ENCODE measurements around the gene SEC22A.

SEC22A gene

DNA sequence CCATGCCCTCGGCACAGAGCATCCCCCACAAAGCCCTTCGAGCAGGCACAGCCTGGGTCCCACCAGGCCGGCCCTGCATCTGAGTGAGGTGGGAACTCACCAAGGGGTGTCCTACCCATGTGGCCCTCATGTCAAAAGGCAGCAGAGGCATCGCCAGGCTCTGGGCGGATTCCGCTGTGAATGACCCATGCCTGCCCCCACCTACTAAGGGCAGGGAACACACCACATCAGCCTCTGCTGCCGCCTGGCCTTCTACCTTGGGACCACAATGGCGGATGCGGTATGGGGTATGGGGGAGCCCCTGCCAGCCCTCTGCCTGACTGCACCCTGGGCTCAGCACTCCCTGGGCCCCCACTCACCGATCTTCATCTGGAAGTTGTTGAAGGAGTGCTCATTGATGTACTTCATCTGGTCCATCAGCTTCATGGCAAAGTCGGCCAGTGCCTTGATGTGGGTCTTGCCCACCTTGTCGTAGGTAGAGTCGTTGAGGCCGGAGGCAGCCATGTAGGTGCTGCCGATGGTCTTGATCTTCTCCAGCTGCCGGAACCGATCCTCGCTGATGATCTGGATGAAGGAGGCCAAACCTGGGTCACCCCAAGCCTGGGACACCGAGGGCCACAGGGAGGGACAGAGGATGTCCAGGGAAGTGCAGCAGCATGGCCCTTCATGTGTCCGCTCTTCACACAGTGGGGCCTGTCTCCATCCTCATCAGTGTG is 87.8 kb downstream of the SEC22A start:
- DNase-seq (ENCODE audit: low spot score), result no peak

DNA sequence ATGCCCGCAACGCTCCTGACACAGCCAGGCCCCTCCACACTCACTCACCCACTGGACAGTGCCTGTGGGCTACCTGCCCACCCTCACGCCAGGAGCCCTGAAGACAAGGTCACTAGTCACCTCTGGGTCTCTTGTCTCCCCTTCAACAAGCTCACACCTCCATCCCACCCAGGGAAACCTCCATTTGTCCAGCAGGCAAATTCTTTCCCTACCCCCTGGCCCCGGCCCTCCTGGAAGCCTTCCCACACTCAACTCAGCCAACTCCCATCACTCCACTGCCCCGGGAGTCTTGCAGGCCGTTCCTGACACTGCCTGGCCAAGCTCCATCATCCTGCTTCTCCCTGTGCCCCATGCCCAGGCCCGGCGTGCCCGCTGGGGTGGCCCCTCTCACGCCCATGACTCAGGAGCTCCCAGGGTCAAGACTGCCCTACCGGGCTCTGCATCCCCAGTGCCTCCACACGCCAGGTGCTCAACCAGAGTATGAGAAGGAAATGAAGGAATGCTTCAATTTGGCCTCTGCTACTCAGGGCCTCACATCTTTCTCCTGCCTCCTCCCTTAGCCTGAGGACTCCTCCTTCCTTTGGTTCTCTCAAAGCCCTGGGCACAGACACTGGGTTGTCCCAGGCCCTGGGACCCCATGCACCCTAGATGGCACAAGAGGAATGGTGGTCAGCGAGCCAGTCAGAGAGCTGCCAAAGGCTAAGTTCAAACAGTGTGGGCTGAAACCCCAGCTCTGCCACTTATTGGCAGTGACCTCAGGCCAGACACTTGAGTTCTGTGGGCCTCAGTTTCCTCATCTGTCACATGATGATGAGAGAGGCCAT is 88.6 kb downstream of the SEC22A start:
- DNase-seq (ENCODE audit: low spot score), result no peak

DNA sequence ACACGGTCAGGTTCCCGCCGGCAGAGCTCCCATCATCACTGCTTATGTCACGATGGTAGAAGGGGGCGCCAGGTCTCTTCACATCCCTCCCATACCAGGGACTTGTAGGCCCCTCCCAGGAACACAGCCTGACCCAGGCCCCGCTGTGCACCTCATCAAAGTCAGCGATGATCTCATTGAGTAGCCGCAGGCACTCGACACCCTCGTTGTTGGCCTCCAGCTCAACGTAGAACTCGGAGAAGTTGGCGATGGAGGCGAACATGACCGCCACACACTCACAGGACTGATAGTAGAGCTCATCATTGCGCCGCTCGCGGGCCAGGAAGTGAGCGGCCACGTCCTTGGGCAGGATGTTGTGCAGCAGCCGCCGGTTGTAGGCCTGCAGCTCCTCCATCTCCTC is 89.2 kb downstream of the SEC22A start:
- no peak for DNase-seq (ENCODE audit: low spot score)

DNA sequence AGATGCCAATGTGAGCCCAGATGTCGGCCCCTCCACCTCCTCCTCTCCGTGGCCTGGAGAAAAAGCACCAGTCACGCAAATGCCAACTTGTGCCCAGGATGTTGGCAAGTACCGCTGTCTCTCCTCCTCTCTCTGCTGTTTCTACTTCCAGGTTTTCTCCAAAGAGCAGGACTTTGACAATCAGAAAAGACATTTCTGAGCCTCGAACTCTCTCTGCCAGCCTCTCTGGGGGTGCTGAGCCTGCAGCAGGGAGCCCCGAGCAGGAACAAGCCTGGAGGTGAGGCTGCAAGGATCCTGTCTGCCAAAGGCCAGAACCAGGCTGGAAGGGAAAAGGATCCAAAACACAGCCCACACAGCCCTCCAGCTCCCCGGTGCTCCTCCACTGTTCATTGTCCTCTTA is 89.7 kb downstream of the SEC22A start:
- no peak for DNase-seq (ENCODE audit: low spot score)

DNA sequence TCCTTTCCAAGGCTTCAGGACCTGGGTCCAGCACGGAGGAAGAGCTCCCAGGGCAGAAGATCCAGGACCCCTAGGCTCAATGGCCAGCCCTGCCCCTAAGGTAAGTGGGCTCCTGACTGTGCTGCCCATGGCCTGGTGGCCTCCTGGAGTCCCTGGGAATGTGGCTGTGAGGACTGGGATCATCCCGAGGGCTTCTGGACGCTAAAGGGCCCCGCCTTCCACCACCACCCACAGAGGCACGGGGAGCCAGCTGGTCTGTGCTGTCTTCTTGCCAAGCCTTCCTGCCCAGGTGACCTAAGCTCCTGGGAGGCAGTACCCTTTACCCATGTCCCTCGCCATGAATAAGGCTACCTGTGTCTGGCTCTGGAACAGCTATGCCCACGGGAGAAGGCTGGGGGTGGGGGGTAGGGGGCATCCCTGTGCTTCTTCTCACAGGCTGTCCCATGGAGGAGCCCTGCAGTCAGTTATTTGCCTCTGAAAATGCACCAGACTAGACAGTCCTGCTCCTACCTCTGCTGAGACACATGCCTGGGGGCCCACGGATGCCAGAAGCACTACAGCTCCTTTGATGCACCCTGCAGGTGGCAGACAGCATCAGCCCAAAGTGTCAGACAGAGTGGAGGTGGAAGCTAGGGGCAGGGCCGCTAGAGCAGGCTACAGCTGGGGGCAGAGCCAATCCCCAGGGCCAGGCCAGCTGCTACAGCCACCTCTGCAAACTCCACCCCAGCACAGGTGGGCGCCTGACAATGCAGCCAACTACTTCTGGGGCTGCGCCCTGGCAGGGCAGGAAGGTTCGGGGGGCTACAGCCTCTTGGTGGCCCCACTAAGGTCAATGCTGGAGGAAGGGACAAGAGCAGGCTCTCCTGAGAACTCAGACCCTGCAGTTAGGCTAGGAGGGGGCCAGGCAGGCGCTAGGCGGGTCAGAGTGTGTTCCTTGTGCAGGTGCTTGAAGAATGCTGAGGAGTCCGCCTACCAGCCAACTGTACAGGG is 90.9 kb downstream of the SEC22A start:
- no peak for DNase-seq (ENCODE audit: low spot score)

DNA sequence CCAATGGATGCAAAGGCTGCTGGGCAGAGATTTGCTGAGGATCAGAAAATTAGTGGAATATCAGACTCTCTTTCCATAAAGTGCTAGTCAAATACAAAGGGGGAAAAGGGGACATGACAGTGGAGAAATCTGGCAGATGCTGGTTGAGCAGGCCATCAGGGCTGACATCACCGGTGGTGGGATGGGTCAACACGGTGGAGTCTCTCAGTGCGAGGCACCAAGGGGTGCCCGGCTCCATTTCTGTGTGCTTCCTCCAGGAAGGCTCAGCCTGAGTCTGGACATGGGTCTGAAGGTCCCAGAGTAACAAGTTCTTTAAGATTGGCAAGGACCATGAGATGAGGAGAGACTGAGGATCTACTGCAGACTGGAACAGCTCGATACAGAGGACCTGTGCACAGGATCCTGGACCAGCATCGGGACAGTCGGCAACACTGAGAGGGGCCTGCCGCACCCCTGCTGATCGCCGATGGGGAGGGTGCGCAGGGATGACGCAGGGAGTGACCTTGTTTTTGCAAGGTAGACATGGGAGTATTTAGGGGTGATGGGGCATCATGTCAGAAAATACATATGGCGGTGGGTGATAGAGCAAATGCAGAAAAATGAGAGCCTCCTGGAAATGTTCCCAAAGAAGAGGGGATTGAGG is 92.7 kb downstream of the SEC22A start:
- no peak for DNase-seq (ENCODE audit: low spot score)

DNA sequence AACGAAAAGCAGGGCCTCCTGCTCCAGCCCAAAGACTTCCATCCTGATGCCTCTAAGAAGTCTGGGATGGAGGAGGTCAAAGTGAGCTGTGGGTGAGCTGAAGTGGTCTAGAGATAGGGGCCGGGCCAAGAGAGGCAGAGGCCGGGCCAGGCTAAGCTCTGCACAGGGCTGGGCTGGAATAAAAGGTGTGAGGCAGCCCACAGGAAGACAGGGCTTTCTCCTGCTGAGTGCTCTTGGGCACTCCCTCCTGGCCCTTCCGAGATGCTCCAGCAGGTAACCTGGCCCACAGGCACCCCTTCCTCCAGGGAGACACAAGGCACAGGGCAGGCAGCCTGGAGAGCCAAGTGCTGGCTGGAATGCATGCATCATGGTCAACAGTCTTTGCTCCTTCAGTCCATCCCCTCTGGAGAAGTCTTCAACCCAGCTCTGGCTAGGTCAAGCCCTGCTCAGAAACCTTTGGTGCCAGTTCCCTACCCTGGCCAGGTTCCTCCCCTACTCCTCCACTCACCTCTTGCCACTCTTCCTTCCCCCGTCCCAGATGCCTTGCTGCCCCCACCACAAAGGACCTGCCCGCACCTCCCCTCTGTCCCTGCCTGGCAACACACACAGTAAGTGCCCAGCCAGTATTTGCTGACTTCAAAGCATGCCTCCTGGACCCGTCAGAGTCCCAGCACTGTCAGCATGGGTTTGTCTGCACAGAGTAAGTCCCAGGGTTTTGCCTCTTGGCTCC is 93.6 kb downstream of the SEC22A start:
- DNase-seq (ENCODE audit: low spot score), result no peak

DNA sequence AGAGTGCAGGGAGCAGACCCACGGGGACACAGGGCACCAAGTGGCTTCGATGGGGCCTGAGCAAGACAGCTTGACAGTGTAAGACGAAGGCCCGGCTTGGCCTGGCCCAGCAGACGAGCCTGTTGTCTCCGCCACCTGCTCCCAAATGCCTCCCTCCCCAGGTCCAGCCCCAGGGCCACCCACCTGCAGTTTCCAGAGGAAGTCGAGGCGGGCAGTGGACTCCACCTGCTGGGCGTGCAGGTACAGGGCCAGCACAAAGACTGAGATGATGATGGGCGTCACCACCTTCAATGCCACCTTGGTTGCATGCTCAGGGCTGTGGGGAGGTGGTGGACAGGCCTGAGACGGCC is 94.1 kb downstream of the SEC22A start:
- no peak for DNase-seq (ENCODE audit: low spot score)

DNA sequence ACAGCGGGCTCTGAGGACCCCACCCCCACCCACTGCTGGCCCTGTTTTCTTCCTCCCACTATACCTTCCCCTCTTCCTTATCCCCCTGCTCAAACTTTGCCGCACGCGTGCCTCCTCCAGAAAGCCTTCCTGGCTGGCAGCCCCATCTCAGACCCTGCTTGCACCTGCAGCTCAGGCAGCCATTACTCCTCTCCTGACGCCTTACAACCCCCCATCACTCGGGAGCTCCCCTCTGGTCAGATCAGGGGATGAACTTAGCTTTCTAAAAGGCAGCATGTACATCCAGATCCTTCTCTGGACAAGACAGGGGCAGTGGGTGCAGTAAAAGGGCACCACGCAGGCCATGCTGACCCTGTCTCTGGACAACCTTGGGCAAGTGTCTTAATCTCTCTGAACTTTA is 94.5 kb downstream of the SEC22A start:
- no peak for DNase-seq (ENCODE audit: low spot score)

DNA sequence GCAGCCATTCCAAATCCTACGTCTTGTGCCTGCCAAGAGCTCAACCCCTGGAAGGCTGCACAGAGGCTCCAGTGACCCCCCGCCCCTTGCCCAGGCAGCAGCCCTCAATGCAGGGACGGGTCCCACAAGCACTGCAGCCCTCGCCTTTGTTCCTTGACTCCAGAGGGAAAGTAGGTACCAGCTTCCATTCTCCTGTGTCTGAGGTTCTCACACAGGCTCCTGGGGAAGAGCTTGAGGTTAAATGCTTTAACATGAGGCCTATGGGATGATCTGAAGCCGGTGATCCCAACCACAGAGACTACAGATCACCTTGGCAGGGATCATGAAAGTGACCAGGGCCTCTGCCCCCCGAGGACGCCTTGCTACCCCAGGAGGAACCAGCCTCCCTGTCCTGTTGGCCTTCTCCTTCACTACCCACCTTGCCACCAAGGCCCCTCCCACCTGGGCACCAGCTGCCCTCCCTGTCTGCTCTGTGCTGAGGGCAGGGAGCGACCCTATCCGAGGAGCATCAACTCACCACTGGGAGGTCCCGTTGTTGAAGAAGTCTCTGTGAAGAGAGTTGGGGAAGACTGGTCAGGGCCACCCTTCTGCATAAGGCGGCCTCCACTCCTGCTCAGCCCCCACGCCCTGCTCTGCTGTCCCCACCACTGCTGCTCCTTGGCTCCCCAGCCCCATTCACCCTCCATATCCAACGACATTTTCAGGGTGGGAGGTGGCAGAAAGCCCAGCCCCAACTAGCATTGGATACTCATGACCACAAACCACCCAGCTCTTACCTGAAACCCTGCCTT is 95.3 kb downstream of the SEC22A start:
- no peak for DNase-seq (ENCODE audit: low spot score)

DNA sequence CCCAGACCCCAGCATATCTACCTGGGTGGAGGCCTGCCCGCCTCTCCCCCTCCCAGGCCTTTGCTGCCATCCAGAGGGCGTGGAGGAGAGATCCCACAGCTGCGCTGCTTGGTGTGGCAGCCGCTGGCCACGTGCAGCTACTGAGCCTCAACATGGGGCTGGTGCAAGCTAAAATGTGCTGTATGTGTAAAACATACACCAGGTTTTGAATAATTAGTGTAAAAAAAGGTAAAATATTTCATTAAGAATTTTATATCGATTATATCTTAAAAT is 95.8 kb downstream of the SEC22A start:
- DNase-seq (ENCODE audit: low spot score), result no peak

DNA sequence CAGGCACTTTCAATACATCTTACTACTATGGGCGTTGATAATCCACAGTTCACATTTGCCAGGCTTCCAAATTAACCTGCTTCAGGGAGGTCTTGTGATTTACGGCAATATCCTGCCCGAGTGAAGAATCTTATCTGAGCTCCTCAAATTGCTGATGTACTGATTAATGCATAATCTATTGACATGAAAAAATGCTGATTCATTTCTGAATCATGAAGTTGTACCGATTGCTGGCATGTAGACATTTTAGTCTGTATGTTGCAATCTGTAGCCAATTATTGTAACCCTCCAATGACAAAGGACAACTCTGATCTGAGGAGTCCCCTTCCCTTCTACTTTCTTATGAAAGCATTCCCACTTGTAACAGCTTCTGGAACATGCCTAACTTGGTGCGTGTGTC is 97.2 kb downstream of the SEC22A start:
- no peak for DNase-seq (ENCODE audit: low spot score)

DNA sequence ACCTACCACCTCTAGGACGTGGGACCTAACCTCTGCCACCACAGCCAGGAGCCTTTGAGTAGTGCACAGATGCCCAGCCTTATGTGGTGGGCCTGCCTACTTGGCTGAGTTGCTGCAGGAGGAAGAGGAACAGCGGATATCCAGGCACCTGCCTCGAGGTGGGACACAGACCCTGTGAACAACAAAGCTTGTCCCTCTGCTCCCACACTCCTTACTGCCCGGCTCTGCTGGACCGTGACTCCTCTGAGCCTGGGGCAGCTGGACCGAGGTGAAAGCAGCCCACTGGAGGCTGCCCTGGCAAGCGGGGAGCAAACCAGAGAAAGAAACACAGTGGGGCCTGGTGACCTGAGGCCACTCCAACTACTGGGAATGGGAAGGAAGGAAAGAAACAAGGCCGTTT is 97.8 kb downstream of the SEC22A start:
- DNase-seq (ENCODE audit: low spot score), result no peak

DNA sequence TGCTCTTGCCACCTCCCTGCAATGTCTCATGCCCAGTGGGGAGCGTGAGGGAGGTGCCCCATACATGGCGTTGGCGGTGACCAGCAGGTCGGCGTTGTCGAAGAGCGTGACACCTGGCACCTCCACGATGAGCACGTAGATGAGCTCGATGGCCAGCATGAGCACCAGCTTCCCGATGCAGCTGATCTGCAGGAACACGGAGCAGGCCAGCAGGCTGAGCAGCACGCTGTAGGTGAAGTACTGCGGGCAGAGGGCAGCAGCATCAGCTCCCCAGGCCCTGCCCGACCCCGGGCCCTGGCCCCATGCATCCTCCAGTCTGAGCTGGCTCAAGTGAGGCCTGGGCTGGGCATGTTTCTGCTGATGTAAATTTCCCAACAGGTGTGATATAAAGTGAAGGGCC is 98.3 kb downstream of the SEC22A start:
- DNase-seq (ENCODE audit: low spot score), result no peak

DNA sequence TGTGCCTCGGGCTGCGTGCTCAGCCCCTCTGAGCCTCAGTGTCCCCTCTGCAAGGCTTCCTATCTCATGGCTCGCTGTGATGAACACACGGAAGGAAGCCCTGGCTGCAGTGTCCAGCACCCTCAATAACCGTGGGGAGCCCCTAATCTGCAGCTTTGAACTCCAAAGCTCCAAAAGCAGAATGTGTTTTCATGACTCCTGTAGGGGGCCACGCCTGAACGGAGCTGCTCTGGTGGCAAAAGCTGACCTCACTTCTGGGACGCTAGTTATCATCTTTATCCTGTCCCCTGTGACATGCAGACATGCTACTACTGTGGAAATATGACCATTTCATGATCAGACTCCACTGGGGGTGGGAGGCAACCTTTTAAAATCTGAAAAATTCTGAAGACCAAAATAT is 98.8 kb downstream of the SEC22A start:
- DNase-seq (ENCODE audit: low spot score), result no peak

DNA sequence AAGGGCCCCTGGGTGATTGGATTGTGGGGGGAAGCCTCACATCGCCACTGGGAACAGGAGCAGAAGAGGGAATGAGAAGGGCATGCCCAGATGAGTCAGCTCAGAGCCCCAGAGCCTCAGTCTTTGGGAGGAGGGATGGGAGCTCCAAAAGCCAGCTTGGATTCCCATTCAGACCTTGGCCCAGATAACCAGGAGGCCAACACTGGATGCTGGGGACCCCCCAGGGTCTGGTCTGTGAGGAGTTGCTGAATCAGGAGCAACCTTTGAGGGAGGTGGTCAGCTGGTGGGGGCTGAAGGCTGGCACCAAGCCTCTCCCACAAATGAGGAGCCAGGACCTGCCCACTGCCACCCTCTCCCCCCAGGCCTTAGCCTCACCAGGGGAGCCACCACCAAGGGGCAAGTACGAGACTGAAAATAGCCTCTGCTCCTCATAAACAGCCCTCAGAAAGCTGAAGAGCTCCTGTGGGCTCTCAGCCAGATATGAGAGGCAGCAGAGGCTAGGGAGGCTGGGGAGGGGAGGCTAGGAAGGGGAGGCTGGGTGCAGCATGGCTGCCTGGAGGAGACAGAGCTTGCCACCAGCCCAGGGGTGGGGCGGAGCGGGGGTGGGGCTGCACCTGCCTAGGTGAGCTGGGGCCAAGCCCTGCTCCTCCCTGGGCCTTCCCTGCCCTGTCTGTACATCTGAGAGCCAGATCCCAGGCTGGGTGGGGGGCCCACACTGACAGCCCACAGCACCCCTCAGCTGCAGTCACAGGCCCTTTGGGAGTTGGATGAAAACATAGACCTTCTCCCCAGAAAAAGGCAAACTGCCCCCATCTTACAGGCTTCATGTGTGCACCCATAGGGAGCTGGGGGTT is 99.8 kb downstream of the SEC22A start:
- no peak for DNase-seq (ENCODE audit: low spot score)

DNA sequence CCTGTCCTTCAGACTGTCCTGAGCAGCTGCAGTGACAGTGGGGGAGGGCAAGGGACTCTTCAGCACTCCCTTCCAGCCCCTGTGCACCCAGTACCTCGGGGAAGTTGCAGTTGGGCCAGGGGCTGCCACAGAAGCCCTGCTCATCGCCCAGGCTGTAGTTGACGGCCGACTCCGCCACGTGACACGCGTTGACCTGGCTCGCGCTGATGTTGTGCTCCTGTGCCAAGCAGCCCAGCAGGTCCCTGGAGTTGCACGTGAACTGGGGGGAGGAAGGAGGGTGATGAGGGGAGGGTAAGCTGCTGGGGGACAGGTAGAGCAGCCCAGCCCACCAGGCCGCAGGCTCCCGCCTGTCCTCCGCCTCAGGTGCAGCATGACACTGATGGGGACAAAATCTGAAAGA is 101.2 kb downstream of the SEC22A start:
- DNase-seq (ENCODE audit: low spot score), result no peak

DNA sequence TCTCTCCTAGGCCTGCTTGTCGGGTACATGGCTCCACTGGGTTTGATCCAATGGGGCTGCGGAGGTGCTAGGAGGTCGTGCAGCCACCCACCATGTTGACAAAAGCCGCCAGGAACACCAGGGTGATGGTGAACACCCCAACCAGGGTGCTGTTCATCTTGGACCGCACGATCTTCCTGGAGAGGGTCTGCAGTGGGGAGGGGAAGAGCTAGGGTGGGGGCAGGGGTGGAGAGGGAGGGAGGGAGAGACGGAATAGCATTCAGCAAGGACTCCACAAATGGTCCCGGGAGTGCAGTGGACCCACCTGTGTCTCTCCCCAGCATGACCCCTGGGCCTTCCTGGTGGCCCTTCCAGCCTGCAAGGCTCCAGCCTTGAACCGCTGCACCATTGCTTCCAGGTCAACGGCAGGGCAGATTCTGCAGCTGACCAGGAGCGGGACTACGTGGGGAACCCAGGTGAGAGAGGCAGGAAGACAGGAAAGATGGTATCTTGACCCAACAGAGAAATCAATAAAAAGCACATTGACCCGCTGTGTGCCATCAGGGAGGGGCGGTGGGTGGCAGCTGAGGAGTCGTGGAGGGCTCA is 102.3 kb downstream of the SEC22A start:
- no peak for DNase-seq (ENCODE audit: low spot score)

DNA sequence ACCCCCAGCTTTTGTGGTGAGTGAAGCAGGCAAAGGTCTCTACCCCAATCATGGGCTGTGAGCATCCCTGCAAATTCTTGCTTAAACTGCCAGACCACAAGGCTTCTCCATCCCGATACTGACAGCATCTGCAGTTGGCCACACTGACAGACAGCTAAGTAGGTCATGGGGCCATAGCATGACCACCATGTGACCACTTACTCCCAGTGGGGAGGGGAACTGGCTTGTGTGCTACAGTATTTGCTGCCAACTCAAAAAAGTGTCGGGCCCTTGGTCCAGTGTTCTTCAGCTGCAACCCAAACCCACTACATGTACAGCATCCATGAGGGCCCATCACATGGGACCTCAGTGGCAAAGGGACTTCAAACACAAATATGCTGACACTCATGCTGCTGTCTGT is 103.4 kb downstream of the SEC22A start:
- DNase-seq (ENCODE audit: low spot score), result no peak

DNA sequence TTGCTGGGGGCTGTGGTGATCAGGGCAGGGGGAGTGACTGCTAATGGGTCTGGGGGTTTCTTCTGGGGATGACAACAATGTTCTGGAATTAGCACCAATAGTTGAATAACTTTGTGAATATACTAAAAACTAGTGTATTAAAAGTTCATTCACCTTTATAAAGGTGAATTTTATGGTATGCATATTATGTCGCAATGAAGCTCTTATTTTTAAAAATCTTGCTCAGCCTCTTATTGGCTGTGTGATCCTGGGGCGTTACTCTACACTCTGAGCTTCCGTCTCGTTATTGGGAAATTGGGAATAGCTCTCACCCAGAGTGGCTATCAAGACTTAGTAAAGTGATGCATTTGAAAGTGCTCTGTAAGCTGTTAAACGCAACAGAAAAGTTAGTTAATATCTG is 105.3 kb downstream of the SEC22A start:
- DNase-seq (ENCODE audit: low spot score), result no peak

All from putamen (tissue), 1 donor.